Testis (tissue), 2 donors: ENCODE data around the gene YJU2.

ENCODE experiments used
- POLR2A ChIP-seq: fragments of 450-650 bp; IDR thresholded peaks from one replicate; pipeline ENCODE4 v1.6.1; 2017; ENCODE audit warnings: antibody characterized with exemption, mild to moderate bottlenecking, moderate library complexity
- TF ChIP-seq, protein P1 (sequence below), 3 experiments: fragments of 450-650 bp in 2 of 3; fragments of 200-600 bp in 1 of 3; sonication (generic) in 1 of 3; IDR thresholded peaks; one replicate each; pipeline ENCODE4 v1.5.1; 2016 to 2019; ENCODE audit warnings: antibody characterized with exemption in 3 of 3, mild to moderate bottlenecking in 2 of 3, moderate library complexity in 1 of 3

DNA sequence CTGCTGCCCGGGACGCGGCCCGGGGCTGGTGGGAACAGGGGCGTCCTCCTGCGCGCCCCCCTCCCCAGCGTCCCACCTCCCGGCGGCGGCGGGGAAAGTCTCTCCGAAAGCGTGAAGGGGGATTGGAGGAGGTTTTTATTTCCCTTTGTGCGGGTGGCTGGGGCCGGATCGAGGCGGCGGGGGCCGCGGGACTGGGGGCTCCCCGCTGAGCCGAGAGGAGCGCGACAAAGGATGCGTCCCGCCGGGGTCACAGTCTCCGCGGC is 32.3 kb downstream of the YJU2 start:
- TF ChIP-seq, protein P1, sequence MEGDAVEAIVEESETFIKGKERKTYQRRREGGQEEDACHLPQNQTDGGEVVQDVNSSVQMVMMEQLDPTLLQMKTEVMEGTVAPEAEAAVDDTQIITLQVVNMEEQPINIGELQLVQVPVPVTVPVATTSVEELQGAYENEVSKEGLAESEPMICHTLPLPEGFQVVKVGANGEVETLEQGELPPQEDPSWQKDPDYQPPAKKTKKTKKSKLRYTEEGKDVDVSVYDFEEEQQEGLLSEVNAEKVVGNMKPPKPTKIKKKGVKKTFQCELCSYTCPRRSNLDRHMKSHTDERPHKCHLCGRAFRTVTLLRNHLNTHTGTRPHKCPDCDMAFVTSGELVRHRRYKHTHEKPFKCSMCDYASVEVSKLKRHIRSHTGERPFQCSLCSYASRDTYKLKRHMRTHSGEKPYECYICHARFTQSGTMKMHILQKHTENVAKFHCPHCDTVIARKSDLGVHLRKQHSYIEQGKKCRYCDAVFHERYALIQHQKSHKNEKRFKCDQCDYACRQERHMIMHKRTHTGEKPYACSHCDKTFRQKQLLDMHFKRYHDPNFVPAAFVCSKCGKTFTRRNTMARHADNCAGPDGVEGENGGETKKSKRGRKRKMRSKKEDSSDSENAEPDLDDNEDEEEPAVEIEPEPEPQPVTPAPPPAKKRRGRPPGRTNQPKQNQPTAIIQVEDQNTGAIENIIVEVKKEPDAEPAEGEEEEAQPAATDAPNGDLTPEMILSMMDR (IDR thresholded peaks at IDR 0.05): no peak
- no peak for TF ChIP-seq POLR2A
